BJ (cell line): ENCODE results near the gene IL22RA1. TPM values are rescaled to one million over a fixed set of nuclear protein-coding genes. Genes with fewer than 3 reads are reported as not detected.

Source experiments
- CTCF ChIA-PET: fragments of 350-600 bp; formaldehyde crosslinking; extraction: SDS; loops from one replicate; lab custom pipeline; 2021; ENCODE audit warnings: antibody characterized with exemption, inconsistent platforms; lab: Yijun Ruan, JAX
- POLR2A ChIA-PET: fragments of 300-600 bp; sonication (Branson Sonifier 250); formaldehyde crosslinking; extraction: SDS; loops from one replicate; lab custom pipeline; 2021; ENCODE audit warnings: antibody characterized with exemption; lab: Charles Lee
- DNase-seq: peaks from one replicate; pipeline ENCODE4 v3.0.0-alpha.2; 2011; ENCODE audit warnings: low read depth
- H3K27me3 ChIP-seq: 2 replicates; pipeline ENCODE4 v1.6.0; 2011; ENCODE audit warnings: low read length; ENCODE audit not compliant: control insufficient read depth, insufficient read depth
- H3K36me3 ChIP-seq: 2 replicates; pipeline ENCODE4 v1.5.1; 2011; ENCODE audit warnings: low read length; ENCODE audit not compliant: control insufficient read depth, insufficient read depth
- H3K4me3 ChIP-seq: 2 replicates; pipeline ENCODE4 v1.5.1; 2011; ENCODE audit warnings: low read depth, mild to moderate bottlenecking, control low read depth, low read length
- polyA minus RNA-seq: library from RNA; depleted of rRNA, polyadenylated mRNA; stranded (reverse); fragments of >200 nt; gene quantifications from 2 replicates; pipeline ENCODE4 v1.2.3, GENCODE V29; 2011; rRNA and poly(A)+ RNA removed
- polyA plus RNA-seq: library from polyadenylated mRNA; depleted of rRNA; stranded (reverse); fragments of >200 nt; gene quantifications from 2 replicates; pipeline ENCODE4 v1.2.3, GENCODE V29; 2011; rRNA removed
- TF ChIP-seq, protein P1 (sequence below): IDR thresholded peaks from 2 replicates; pipeline ENCODE4 v1.5.1; 2011; ENCODE audit warnings: low read depth, mild to moderate bottlenecking, control low read depth, inconsistent platforms, low read length, moderate library complexity; ENCODE audit not compliant: insufficient read depth

The IL22RA1 gene
- not detected in 2 replicates for polyA plus RNA-seq
- not detected in 2 replicates for polyA minus RNA-seq

GRCh38 chr1:24142546-24143534 is at the start of gene IL22RA1:
Gene IL22RA1 (minus strand): TSS chr1:24143140. CDS start chr1:24143082, 58 bp downstream.
- Histone ChIP-seq H3K27me3 (peaks cover 9% of the 10 kb centered on the region), H3K4me3 (peak within 1 kb of the TSS; percentile 42), H3K36me3 (no peaks in the 10 kb centered on the region)
- TF ChIP-seq, protein P1, sequence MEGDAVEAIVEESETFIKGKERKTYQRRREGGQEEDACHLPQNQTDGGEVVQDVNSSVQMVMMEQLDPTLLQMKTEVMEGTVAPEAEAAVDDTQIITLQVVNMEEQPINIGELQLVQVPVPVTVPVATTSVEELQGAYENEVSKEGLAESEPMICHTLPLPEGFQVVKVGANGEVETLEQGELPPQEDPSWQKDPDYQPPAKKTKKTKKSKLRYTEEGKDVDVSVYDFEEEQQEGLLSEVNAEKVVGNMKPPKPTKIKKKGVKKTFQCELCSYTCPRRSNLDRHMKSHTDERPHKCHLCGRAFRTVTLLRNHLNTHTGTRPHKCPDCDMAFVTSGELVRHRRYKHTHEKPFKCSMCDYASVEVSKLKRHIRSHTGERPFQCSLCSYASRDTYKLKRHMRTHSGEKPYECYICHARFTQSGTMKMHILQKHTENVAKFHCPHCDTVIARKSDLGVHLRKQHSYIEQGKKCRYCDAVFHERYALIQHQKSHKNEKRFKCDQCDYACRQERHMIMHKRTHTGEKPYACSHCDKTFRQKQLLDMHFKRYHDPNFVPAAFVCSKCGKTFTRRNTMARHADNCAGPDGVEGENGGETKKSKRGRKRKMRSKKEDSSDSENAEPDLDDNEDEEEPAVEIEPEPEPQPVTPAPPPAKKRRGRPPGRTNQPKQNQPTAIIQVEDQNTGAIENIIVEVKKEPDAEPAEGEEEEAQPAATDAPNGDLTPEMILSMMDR = no peak
- CTCF ChIA-PET = interaction anchor here (0.6 to 2.5 kb wide), 7 partner anchors 7 to 248 kb away, joined by 3 to 15 read pairs (median 5); no protein-coding TSS in a partner anchor
- no peak for DNase-seq
- POLR2A ChIA-PET = interaction anchor here (0.6 kb wide), 1 partner anchor 998 kb away, joined by 4 read pairs; no protein-coding TSS in a partner anchor

GRCh38 chr1:24191860-24192259 is 48.9 kb upstream of the IL22RA1 start:
- Histone ChIP-seq H3K27me3 (peaks cover 5% of the 10 kb centered on the region; the same call in 1 of the 2 replicates), H3K4me3 (no peak overlapping the region), H3K36me3 (no peaks in the 10 kb centered on the region)
- no peak for DNase-seq
- POLR2A ChIA-PET = no interaction called here
- CTCF ChIA-PET = interaction anchor here (1.0 to 6.1 kb wide), 3 partner anchors 9 to 200 kb away, joined by 3 to 59 read pairs (median 29); no protein-coding TSS in a partner anchor
- TF ChIP-seq, protein P1 = no peak

DNA sequence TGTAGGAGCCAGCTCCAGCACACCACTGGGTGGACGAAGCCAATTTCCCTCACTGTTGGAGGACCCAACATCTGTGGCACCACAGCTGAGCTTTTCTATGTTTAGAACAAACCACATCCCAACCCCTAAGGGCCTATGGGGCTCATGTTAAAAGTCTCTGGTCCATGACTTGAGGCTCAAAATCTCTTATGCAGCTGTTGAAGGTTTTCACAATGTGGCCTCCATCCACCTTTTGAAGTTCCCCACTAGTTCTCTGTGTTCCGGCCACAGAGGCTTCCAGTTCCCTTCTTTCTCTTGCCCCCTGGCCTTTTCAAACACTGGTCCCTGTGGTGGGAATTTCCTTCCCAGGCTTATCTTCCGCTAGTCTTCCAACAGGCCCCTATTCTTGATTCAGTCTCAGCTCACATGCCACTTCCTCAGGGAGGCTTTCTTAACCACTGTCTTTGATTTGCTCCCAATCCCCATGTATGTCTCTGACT is 48.1 kb upstream of the IL22RA1 start:
- DNase-seq = no peak
- ChIA-PET POLR2A (no interaction called here), CTCF (interaction anchor here (2.3 to 6.1 kb wide), 3 partner anchors 8 to 201 kb away, joined by 22 to 59 read pairs (median 29); no protein-coding TSS in a partner anchor)
- TF ChIP-seq, protein P1 = no peak
- no peaks in the 10 kb centered on the region for H3K36me3 ChIP-seq
- no peak overlapping the region for H3K4me3 ChIP-seq
- peaks cover 7% of the 10 kb centered on the region; the same call in 1 of the 2 replicates for H3K27me3 ChIP-seq

DNA sequence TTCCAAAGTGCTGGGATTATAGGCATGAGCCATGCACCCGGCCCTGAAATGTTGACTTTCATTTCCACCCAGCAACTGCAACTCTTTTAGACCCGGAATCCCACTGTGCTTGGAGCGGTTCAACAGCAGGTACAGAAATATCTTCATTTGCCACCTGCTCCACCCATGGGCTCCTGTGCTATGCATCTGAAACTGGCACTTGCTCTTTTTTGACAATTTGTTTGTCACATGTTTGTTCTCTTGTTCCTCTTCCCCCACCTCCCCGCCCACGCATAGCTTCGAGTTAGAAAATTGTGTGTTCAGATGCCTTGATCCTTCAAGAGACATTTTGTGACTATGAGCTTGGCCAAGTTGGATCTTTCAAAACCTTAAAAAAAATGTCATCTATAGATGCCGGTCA is 46.6 kb upstream of the IL22RA1 start:
- H3K27me3 ChIP-seq = peaks cover 8% of the 10 kb centered on the region; the same call in 1 of the 2 replicates
- TF ChIP-seq, protein P1 = no peak
- ChIA-PET CTCF (interaction anchor here (1.0 to 6.1 kb wide), 7 partner anchors 9 to 203 kb away, joined by 3 to 59 read pairs (median 4); no protein-coding TSS in a partner anchor), POLR2A (no interaction called here)
- no peak overlapping the region for H3K4me3 ChIP-seq
- H3K36me3 ChIP-seq = no peaks in the 10 kb centered on the region
- DNase-seq = no peak
